ENCODE results near the gene SND1.

SND1 gene

GRCh38 chr7:128054511-128054910, 402.5 kb downstream of the SND1 start:
- H3K36me3 ChIP-seq (ENCODE audit: control insufficient read depth in 4 of 4, insufficient read depth in 4 of 4, low read length in 3 of 4): peaks cover 0 to 23% (median 0%) of the 10 kb centered on the region in 4 experiments
- no peak overlapping the region for H3K4me3 ChIP-seq (ENCODE audit: control insufficient read depth in 1 of 7, extremely low read depth in 1 of 7, insufficient read depth in 4 of 7, low read depth in 2 of 7, low read length in 6 of 7)
- CTCF ChIA-PET: no interaction called here
- H3K27me3 ChIP-seq (replicated peaks in 2 of 5; ENCODE audit: control insufficient read depth in 4 of 5, insufficient read depth in 5 of 5, low read length in 4 of 5): no peaks in the 10 kb centered on the region
- no peak for DNase-seq
- peaks cover 0 to 10% (median 7%) of the 10 kb centered on the region in 4 experiments for H3K4me1 ChIP-seq (ENCODE audit: control extremely low read depth in 1 of 4, control insufficient read depth in 4 of 4, insufficient read depth in 4 of 4, low read length in 3 of 4)
- no peaks in the 10 kb centered on the region for H3K9me3 ChIP-seq (ENCODE audit: control extremely low read depth in 1 of 5, control insufficient read depth in 4 of 5, insufficient read depth in 2 of 5, low read depth in 1 of 5, low read length in 4 of 5)
- no peak overlapping the region for H3K27ac ChIP-seq (ENCODE audit: insufficient read depth in 1 of 2, low read depth in 1 of 2, low read length in 2 of 2, poor library complexity in 1 of 2, severe bottlenecking in 2 of 2)
- WGBS (ENCODE audit: insufficient coverage): 100% methylated on average over 4 of the region's 4 CpGs
- POLR2A ChIA-PET: no interaction called here

GRCh38 chr7:128055637-128056036, 403.6 kb downstream of the SND1 start:
- H3K4me3 ChIP-seq (ENCODE audit: control insufficient read depth in 1 of 7, extremely low read depth in 1 of 7, insufficient read depth in 4 of 7, low read depth in 2 of 7, low read length in 6 of 7): no peak overlapping the region
- H3K27me3 ChIP-seq (replicated peaks in 2 of 5; ENCODE audit: control insufficient read depth in 4 of 5, insufficient read depth in 5 of 5, low read length in 4 of 5): no peaks in the 10 kb centered on the region
- H3K36me3 ChIP-seq (ENCODE audit: control insufficient read depth in 4 of 4, insufficient read depth in 4 of 4, low read length in 3 of 4): peaks cover 0 to 16% (median 0%) of the 10 kb centered on the region in 4 experiments
- H3K4me1 ChIP-seq (ENCODE audit: control extremely low read depth in 1 of 4, control insufficient read depth in 4 of 4, insufficient read depth in 4 of 4, low read length in 3 of 4): peaks cover 0 to 10% (median 7%) of the 10 kb centered on the region in 4 experiments
- ChIA-PET CTCF (no interaction called here), POLR2A (interaction anchor here (0.6 kb wide), 1 partner anchor 380 kb away, joined by 5 read pairs; no protein-coding TSS in a partner anchor)
- no peak for DNase-seq
- no peaks in the 10 kb centered on the region for H3K9me3 ChIP-seq (ENCODE audit: control extremely low read depth in 1 of 5, control insufficient read depth in 4 of 5, insufficient read depth in 2 of 5, low read depth in 1 of 5, low read length in 4 of 5)
- 96% methylated on average over 5 of the region's 5 CpGs for WGBS (ENCODE audit: insufficient coverage)
- no peak overlapping the region for H3K27ac ChIP-seq (ENCODE audit: insufficient read depth in 1 of 2, low read depth in 1 of 2, low read length in 2 of 2, poor library complexity in 1 of 2, severe bottlenecking in 2 of 2)

GRCh38 chr7:128056901-128057300, 404.9 kb downstream of the SND1 start:
- Histone ChIP-seq H3K9me3 (ENCODE audit: control extremely low read depth in 1 of 5, control insufficient read depth in 4 of 5, insufficient read depth in 2 of 5, low read depth in 1 of 5, low read length in 4 of 5) (no peaks in the 10 kb centered on the region), H3K27me3 (replicated peaks in 2 of 5; ENCODE audit: control insufficient read depth in 4 of 5, insufficient read depth in 5 of 5, low read length in 4 of 5) (no peaks in the 10 kb centered on the region), H3K4me1 (ENCODE audit: control extremely low read depth in 1 of 4, control insufficient read depth in 4 of 4, insufficient read depth in 4 of 4, low read length in 3 of 4) (peaks cover 0 to 10% (median 7%) of the 10 kb centered on the region in 4 experiments), H3K27ac (ENCODE audit: insufficient read depth in 1 of 2, low read depth in 1 of 2, low read length in 2 of 2, poor library complexity in 1 of 2, severe bottlenecking in 2 of 2) (no peak overlapping the region), H3K36me3 (ENCODE audit: control insufficient read depth in 4 of 4, insufficient read depth in 4 of 4, low read length in 3 of 4) (peaks cover 0 to 19% (median 0%) of the 10 kb centered on the region in 4 experiments), H3K4me3 (ENCODE audit: control insufficient read depth in 1 of 7, extremely low read depth in 1 of 7, insufficient read depth in 4 of 7, low read depth in 2 of 7, low read length in 6 of 7) (no peak overlapping the region)
- ChIA-PET POLR2A (no interaction called here), CTCF (interaction anchor here (1.0 kb wide), 1 partner anchor 12 kb away, joined by 5 read pairs; no protein-coding TSS in a partner anchor)
- no peak for DNase-seq
- 91% methylated on average over 8 of the region's 8 CpGs for WGBS (ENCODE audit: insufficient coverage)

GRCh38 chr7:128057909-128058308, 405.9 kb downstream of the SND1 start:
- H3K4me1 ChIP-seq (ENCODE audit: control extremely low read depth in 1 of 4, control insufficient read depth in 4 of 4, insufficient read depth in 4 of 4, low read length in 3 of 4): peaks cover 0 to 3% (median 2%) of the 10 kb centered on the region in 4 experiments
- no peaks in the 10 kb centered on the region for H3K9me3 ChIP-seq (ENCODE audit: control extremely low read depth in 1 of 5, control insufficient read depth in 4 of 5, insufficient read depth in 2 of 5, low read depth in 1 of 5, low read length in 4 of 5)
- ChIA-PET POLR2A (no interaction called here), CTCF (interaction anchor here (1.2 kb wide), 1 partner anchor 22 kb away, joined by 3 read pairs; no protein-coding TSS in a partner anchor)
- no peaks in the 10 kb centered on the region for H3K27me3 ChIP-seq (replicated peaks in 2 of 5; ENCODE audit: control insufficient read depth in 4 of 5, insufficient read depth in 5 of 5, low read length in 4 of 5)
- no CpG with 5 or more reads among the region's 1 CpG for WGBS (ENCODE audit: insufficient coverage)
- no peak for DNase-seq
- no peak overlapping the region for H3K27ac ChIP-seq (ENCODE audit: insufficient read depth in 1 of 2, low read depth in 1 of 2, low read length in 2 of 2, poor library complexity in 1 of 2, severe bottlenecking in 2 of 2)
- H3K36me3 ChIP-seq (ENCODE audit: control insufficient read depth in 4 of 4, insufficient read depth in 4 of 4, low read length in 3 of 4): peaks cover 0 to 21% (median 0%) of the 10 kb centered on the region in 4 experiments
- H3K4me3 ChIP-seq (ENCODE audit: control insufficient read depth in 1 of 7, extremely low read depth in 1 of 7, insufficient read depth in 4 of 7, low read depth in 2 of 7, low read length in 6 of 7): no peak overlapping the region

- Histone ChIP-seq H3K4me3 (ENCODE audit: control insufficient read depth in 1 of 7, extremely low read depth in 1 of 7, insufficient read depth in 4 of 7, low read depth in 2 of 7, low read length in 6 of 7) (no peak overlapping the region), H3K27ac (ENCODE audit: insufficient read depth in 1 of 2, low read depth in 1 of 2, low read length in 2 of 2, poor library complexity in 1 of 2, severe bottlenecking in 2 of 2) (no peak overlapping the region), H3K36me3 (ENCODE audit: control insufficient read depth in 4 of 4, insufficient read depth in 4 of 4, low read length in 3 of 4) (peaks cover 0 to 29% (median 0%) of the 10 kb centered on the region in 4 experiments), H3K4me1 (ENCODE audit: control extremely low read depth in 1 of 4, control insufficient read depth in 4 of 4, insufficient read depth in 4 of 4, low read length in 3 of 4) (no peaks in the 10 kb centered on the region), H3K9me3 (ENCODE audit: control extremely low read depth in 1 of 5, control insufficient read depth in 4 of 5, insufficient read depth in 2 of 5, low read depth in 1 of 5, low read length in 4 of 5) (no peaks in the 10 kb centered on the region), H3K27me3 (replicated peaks in 2 of 5; ENCODE audit: control insufficient read depth in 4 of 5, insufficient read depth in 5 of 5, low read length in 4 of 5) (no peaks in the 10 kb centered on the region)
- DNase-seq: peak in 1 of 3 donors; percentile 3
- POLR2A ChIA-PET: no interaction called here
- CTCF ChIA-PET: interaction anchor here (1.2 to 2.0 kb wide), 2 partner anchors 9 to 149 kb away, joined by 3 to 6 read pairs; no protein-coding TSS in a partner anchor
- 93% methylated on average over 6 of the region's 7 CpGs for WGBS (ENCODE audit: insufficient coverage)
Measured at GRCh38 chr7:128059143-128059988, 407.4 kb downstream of the SND1 start.

GRCh38 chr7:128060018-128060417, 408.0 kb downstream of the SND1 start:
- no peaks in the 10 kb centered on the region for H3K9me3 ChIP-seq (ENCODE audit: control extremely low read depth in 1 of 5, control insufficient read depth in 4 of 5, insufficient read depth in 2 of 5, low read depth in 1 of 5, low read length in 4 of 5)
- 96% methylated on average over 3 of the region's 3 CpGs for WGBS (ENCODE audit: insufficient coverage)
- no peak overlapping the region for H3K4me3 ChIP-seq (ENCODE audit: control insufficient read depth in 1 of 7, extremely low read depth in 1 of 7, insufficient read depth in 4 of 7, low read depth in 2 of 7, low read length in 6 of 7)
- H3K27ac ChIP-seq (ENCODE audit: insufficient read depth in 1 of 2, low read depth in 1 of 2, low read length in 2 of 2, poor library complexity in 1 of 2, severe bottlenecking in 2 of 2): no peak overlapping the region
- ChIA-PET POLR2A (no interaction called here), CTCF (interaction anchor here (2.0 kb wide), 1 partner anchor 9 kb away, joined by 6 read pairs; no protein-coding TSS in a partner anchor)
- no peaks in the 10 kb centered on the region for H3K4me1 ChIP-seq (ENCODE audit: control extremely low read depth in 1 of 4, control insufficient read depth in 4 of 4, insufficient read depth in 4 of 4, low read length in 3 of 4)
- no peaks in the 10 kb centered on the region for H3K27me3 ChIP-seq (replicated peaks in 2 of 5; ENCODE audit: control insufficient read depth in 4 of 5, insufficient read depth in 5 of 5, low read length in 4 of 5)
- H3K36me3 ChIP-seq (ENCODE audit: control insufficient read depth in 4 of 4, insufficient read depth in 4 of 4, low read length in 3 of 4): peaks cover 0 to 29% (median 0%) of the 10 kb centered on the region in 4 experiments
- DNase-seq: no peak

GRCh38 chr7:128063088-128063487, 411.1 kb downstream of the SND1 start:
- 100% methylated on average over 3 of the region's 8 CpGs for WGBS (ENCODE audit: insufficient coverage)
- no peak overlapping the region for H3K4me3 ChIP-seq (ENCODE audit: control insufficient read depth in 1 of 7, extremely low read depth in 1 of 7, insufficient read depth in 4 of 7, low read depth in 2 of 7, low read length in 6 of 7)
- DNase-seq: no peak
- no peaks in the 10 kb centered on the region for H3K9me3 ChIP-seq (ENCODE audit: control extremely low read depth in 1 of 5, control insufficient read depth in 4 of 5, insufficient read depth in 2 of 5, low read depth in 1 of 5, low read length in 4 of 5)
- ChIA-PET CTCF (interaction anchor here (1.7 kb wide), 1 partner anchor 16 kb away, joined by 3 read pairs; no protein-coding TSS in a partner anchor), POLR2A (no interaction called here)
- H3K4me1 ChIP-seq (ENCODE audit: control extremely low read depth in 1 of 4, control insufficient read depth in 4 of 4, insufficient read depth in 4 of 4, low read length in 3 of 4): peaks cover 0 to 12% (median 0%) of the 10 kb centered on the region in 4 experiments
- H3K27me3 ChIP-seq (replicated peaks in 2 of 5; ENCODE audit: control insufficient read depth in 4 of 5, insufficient read depth in 5 of 5, low read length in 4 of 5): no peaks in the 10 kb centered on the region
- peaks cover 0 to 21% (median 0%) of the 10 kb centered on the region in 4 experiments for H3K36me3 ChIP-seq (ENCODE audit: control insufficient read depth in 4 of 4, insufficient read depth in 4 of 4, low read length in 3 of 4)
- H3K27ac ChIP-seq (ENCODE audit: insufficient read depth in 1 of 2, low read depth in 1 of 2, low read length in 2 of 2, poor library complexity in 1 of 2, severe bottlenecking in 2 of 2): no peak overlapping the region

Data from common myeloid progenitor, CD34-positive (primary cell).